Brain microvascular endothelial cell (primary cell): Measurements from ENCODE around the gene SMAD5.

Experiments
- DNase-seq: peaks from one replicate; pipeline ENCODE4 v3.0.0-alpha.2; 2020
- H3K27ac ChIP-seq: fragments of 250-450 bp; sonication (Bioruptor Pico); 2 replicates; pipeline ENCODE4 v1.5.1; 2020; ENCODE audit warnings: mild to moderate bottlenecking, moderate library complexity
- H3K27me3 ChIP-seq: fragments of 250-450 bp; sonication (Bioruptor Pico); replicated peaks from 2 replicates; pipeline ENCODE4 v1.5.1; 2020; ENCODE audit warnings: mild to moderate bottlenecking
- H3K36me3 ChIP-seq: fragments of 250-450 bp; sonication (Bioruptor Pico); replicated peaks from 2 replicates; pipeline ENCODE4 v1.5.1; 2020; ENCODE audit warnings: mild to moderate bottlenecking
- H3K4me3 ChIP-seq: 2 replicates; pipeline ENCODE4 v1.5.1; 2011; ENCODE audit warnings: low read depth, mild to moderate bottlenecking, control low read depth, low read length, moderate library complexity
- in situ Hi-C: cut with HindIII; loops from 2 replicates; pipeline ENCODE4 v1.10.0; 2017; ENCODE audit warnings: low sequenced_read_pairs, low pct_ligation_motif_present
- TF ChIP-seq, protein P1 (sequence below): IDR thresholded peaks from 2 replicates; pipeline ENCODE4 v1.5.1; 2011; ENCODE audit warnings: low read depth, mild to moderate bottlenecking, moderate library complexity, low read length, control low read depth, inconsistent platforms; ENCODE audit errors: missing control alignments

Gene SMAD5

DNA sequence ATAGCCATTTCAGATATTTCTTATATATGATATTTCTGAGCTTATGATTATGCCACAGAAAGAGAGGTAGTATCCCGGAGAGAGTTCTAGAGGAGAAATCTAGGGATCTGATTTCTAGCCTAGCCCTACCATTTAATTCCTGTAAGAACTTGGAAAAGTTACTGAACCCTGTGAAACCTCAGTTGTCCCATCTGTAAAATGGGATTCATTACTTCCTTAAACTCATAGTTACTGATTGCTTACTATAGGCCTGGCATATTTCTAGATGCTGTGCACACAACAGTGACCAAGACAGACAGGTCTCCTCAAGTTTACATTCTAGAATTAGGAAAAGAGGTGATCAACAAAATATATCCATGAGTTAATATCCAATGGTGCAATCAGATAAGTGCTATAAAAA, 30.8 kb upstream of the SMAD5 start:
- DNase-seq, result no peak

DNA sequence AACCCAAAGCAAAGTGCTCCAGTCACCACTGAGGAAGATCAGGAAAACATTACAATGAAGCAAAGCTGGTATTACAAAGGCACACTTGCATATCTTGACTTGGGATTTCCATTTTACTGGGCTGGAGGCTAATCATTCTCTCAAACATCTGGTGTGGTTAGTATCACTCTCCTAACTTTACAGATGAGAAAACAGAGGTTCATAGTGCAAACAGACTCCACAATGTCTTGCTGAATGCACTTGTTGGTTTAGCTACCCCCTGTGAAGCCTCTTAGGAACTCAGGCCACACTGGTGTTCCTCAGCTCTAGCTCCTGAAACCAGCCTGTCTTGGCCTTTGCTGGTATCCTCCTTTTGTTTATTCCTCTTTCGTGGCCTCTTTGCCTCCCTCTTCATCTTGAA, 29.5 kb upstream of the SMAD5 start:
- in situ Hi-C loops, result no loop called here
- TF ChIP-seq, protein P1, sequence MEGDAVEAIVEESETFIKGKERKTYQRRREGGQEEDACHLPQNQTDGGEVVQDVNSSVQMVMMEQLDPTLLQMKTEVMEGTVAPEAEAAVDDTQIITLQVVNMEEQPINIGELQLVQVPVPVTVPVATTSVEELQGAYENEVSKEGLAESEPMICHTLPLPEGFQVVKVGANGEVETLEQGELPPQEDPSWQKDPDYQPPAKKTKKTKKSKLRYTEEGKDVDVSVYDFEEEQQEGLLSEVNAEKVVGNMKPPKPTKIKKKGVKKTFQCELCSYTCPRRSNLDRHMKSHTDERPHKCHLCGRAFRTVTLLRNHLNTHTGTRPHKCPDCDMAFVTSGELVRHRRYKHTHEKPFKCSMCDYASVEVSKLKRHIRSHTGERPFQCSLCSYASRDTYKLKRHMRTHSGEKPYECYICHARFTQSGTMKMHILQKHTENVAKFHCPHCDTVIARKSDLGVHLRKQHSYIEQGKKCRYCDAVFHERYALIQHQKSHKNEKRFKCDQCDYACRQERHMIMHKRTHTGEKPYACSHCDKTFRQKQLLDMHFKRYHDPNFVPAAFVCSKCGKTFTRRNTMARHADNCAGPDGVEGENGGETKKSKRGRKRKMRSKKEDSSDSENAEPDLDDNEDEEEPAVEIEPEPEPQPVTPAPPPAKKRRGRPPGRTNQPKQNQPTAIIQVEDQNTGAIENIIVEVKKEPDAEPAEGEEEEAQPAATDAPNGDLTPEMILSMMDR, result no peak

More for the DNA sequence above, 30.8 kb upstream of the SMAD5 start:
- TF ChIP-seq, protein P1, result no peak
- Histone ChIP-seq H3K36me3 (no peaks in the 10 kb centered on the region), H3K27me3 (peaks cover 4% of the 10 kb centered on the region), H3K27ac (no peak overlapping the region), H3K4me3 (no peak overlapping the region)
- in situ Hi-C loops, result no loop called here

DNA sequence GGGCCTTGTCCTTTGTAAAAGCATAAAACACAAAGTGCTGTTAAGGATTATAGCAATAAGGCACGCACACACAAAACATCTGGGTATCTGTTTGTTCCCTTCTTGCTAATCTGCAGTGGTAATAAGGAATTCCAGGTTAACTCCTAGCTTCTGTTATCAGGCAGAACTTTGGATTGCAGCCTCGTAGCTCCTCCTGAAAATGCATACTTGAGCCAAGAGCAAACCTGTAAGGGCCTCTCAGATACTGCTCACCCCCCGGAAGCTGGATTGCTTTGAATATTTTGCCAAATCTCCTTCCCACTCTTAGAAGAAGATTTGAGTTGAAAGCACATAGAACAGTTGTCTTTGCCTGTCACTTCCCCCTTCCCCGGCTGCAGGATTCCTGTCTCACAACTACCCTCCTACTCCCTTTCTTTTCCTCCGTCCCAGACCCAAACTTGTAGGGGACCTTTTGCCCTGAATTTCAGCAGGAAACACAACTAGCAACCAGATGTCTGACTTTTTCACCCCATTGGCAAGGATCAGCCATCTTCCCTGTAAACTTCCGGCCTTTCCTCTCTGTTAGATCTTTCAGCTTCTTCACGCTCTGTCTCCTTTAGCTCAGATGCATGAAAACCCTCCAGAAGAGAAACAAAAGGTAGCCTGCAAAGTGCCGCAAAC, 28.2 kb upstream of the SMAD5 start:
- H3K4me3 ChIP-seq, result no peak overlapping the region
- in situ Hi-C loops, result no loop called here
- no peaks in the 10 kb centered on the region for H3K36me3 ChIP-seq
- TF ChIP-seq, protein P1, result no peak
- H3K27ac ChIP-seq, result no peak overlapping the region
- DNase-seq, result no peak
- H3K27me3 ChIP-seq, result peaks cover 2% of the 10 kb centered on the region

More for the DNA sequence above, 29.5 kb upstream of the SMAD5 start:
- Histone ChIP-seq H3K4me3 (no peak overlapping the region), H3K27me3 (peaks cover 4% of the 10 kb centered on the region), H3K36me3 (no peaks in the 10 kb centered on the region), H3K27ac (no peak overlapping the region)
- DNase-seq, result no peak

DNA sequence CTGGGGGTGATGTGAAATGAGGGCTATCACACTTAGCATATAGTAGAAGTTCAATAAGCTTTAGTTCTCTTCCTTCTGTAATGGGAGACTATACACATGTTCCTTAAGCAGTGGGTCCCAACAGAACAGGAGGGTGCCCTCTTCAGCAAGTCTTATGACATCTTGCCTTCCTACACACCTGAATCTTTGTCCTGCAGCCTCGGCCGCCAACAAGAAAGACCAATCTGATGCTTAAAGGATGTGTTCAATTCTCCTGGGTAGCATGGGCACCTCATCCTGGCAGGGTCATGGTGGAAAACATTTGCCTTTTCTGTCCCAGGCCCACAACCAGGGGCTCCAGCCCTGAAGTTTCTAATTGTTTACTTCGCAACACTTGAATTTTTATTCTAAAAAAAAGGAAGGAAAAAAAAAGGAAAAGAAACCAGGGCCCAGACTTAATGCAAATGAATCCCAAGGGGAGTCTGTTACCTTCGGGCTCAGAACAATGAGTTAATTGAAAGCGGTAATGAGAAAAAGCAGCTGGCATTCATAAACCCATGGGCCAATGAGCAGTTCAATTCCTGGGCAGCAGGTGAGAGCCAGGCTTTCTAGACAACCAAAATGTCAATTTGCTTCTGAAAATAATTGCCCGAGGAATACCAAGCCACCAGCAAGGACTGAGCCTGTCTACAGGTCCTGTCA, 26.2 kb upstream of the SMAD5 start:
- TF ChIP-seq, protein P1, result no peak
- Histone ChIP-seq H3K27me3 (no peaks in the 10 kb centered on the region), H3K27ac (no peak overlapping the region), H3K36me3 (no peaks in the 10 kb centered on the region), H3K4me3 (no peak overlapping the region)
- in situ Hi-C loops, result no loop called here
- DNase-seq, result no peak

- DNase-seq, result no peak
- Histone ChIP-seq H3K27me3 (no peaks in the 10 kb centered on the region), H3K36me3 (no peaks in the 10 kb centered on the region), H3K4me3 (no peak overlapping the region), H3K27ac (no peak overlapping the region)
- TF ChIP-seq, protein P1, result no peak
- in situ Hi-C loops, result no loop called here
Observed at GRCh38 chr5:136108180-136108611, 24.4 kb upstream of the SMAD5 start.
